ENCODE data around the gene ADAM29. TPM values are rescaled to one million over a fixed set of nuclear protein-coding genes. Genes with fewer than 3 reads are reported as not detected.

ADAM29 gene
- total RNA-seq, 4 donors from 2014 or later = not detected

DNA sequence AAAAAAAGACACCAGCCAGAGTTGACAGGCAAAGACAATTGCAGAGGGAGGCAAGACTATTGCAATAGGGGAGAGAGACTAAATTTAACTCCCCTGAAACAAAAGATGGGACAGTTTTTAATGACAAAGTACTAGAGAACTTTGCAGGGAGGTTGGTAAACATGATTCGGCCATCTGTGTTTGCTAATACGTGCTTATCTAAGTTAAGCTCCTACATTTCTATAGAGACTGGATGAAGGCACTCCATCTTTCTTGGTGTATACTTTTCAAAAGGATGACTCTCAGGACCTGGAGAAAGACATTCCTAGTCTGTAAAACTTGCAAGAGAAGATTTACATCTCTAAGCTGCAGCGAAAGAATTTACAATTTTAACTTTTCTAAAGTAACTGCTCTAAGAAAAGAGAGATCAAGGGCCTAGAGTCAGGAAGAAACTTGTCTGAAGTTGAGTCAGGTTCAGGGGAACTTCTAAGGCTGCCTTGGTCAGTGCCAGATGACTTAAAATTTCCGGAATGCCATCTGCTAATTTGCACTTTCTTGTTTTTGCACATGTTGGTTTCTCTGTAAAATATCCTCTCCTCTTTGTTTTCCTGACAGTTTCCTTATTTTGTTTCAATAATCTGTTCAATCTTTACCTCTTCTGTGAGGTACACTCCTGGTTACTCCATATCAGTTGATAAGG lies 10.6 kb downstream of the ADAM29 start:
- Histone ChIP-seq H3K4me1 (no peaks in the 10 kb centered on the region), H3K4me3 (no peak overlapping the region), H3K9me3 (no peaks in the 10 kb centered on the region), H3K27me3 (no peaks in the 10 kb centered on the region), H3K27ac (no peak overlapping the region), H3K36me3 (no peaks in the 10 kb centered on the region)
- in situ Hi-C loops (cut with MboI; ENCODE audit: low sequenced_read_pairs in 4 of 4) = no loop called here
- DNase-seq (no peak), ATAC-seq (no peak)
- no peak for TF ChIP-seq POLR2A (IDR thresholded peaks at IDR 0.05)
- TF ChIP-seq, protein P1, sequence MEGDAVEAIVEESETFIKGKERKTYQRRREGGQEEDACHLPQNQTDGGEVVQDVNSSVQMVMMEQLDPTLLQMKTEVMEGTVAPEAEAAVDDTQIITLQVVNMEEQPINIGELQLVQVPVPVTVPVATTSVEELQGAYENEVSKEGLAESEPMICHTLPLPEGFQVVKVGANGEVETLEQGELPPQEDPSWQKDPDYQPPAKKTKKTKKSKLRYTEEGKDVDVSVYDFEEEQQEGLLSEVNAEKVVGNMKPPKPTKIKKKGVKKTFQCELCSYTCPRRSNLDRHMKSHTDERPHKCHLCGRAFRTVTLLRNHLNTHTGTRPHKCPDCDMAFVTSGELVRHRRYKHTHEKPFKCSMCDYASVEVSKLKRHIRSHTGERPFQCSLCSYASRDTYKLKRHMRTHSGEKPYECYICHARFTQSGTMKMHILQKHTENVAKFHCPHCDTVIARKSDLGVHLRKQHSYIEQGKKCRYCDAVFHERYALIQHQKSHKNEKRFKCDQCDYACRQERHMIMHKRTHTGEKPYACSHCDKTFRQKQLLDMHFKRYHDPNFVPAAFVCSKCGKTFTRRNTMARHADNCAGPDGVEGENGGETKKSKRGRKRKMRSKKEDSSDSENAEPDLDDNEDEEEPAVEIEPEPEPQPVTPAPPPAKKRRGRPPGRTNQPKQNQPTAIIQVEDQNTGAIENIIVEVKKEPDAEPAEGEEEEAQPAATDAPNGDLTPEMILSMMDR (IDR thresholded peaks at IDR 0.05 in 4 of 5, conservative IDR thresholded peaks at IDR 0.05 in 1 of 5) = no peak
- intact Hi-C loops (cut with DNase I; ENCODE audit: low total_unique reads) = no loop called here

DNA sequence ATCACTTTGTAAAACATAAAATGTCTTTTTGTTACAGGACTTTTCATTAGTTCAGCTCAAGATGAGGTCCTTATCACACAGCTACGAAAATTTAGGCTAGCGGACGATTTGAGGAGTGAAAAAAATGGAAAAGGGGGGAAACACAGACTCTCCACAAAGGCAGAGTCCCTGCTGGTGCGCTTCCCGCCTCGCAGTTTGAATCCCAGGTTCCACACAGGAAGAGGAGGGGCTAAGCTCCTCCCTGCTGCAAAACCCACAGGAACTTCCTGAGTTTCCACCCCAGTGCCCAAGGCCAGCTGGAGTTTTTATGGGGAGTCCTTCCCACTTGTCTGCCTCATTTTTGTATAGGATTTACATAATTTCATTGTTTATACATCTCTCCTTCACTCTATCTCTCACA lies 11.2 kb downstream of the ADAM29 start:
- intact Hi-C loops (cut with DNase I; ENCODE audit: low total_unique reads) (no loop called here), in situ Hi-C loops (cut with MboI; ENCODE audit: low sequenced_read_pairs in 4 of 4) (no loop called here)
- no peak for TF ChIP-seq POLR2A (IDR thresholded peaks at IDR 0.05)
- TF ChIP-seq, protein P1 (IDR thresholded peaks at IDR 0.05 in 4 of 5, conservative IDR thresholded peaks at IDR 0.05 in 1 of 5) = no peak
- Histone ChIP-seq H3K36me3 (no peaks in the 10 kb centered on the region), H3K4me3 (no peak overlapping the region), H3K9me3 (no peaks in the 10 kb centered on the region), H3K27me3 (no peaks in the 10 kb centered on the region), H3K27ac (no peak overlapping the region), H3K4me1 (no peaks in the 10 kb centered on the region)
- no peak for DNase-seq
- no peak for ATAC-seq

DNA sequence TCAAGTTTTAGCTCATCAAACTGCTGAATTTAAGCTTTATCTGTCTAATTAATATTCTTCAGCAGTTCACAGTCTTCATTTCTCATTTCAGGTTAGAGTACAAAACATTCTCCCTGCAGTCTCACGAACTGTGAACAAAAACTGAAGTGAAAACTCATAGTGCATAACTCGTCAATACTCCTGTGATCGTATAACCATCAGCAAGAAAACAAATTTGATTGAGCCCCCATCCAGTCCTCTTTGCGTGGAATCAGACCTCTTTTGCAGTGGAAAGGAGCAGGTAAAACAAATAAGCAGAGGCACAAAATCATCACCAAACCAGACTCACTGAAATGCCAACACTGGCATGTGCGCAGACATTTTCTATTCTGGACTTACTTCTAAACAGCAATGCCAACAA lies 12.7 kb downstream of the ADAM29 start:
- no peaks in the 10 kb centered on the region for H3K27me3 ChIP-seq
- no peaks in the 10 kb centered on the region for H3K36me3 ChIP-seq
- no peak overlapping the region for H3K27ac ChIP-seq
- intact Hi-C loops (cut with DNase I; ENCODE audit: low total_unique reads) = no loop called here
- ATAC-seq = no peak
- TF ChIP-seq, protein P1 (IDR thresholded peaks at IDR 0.05 in 4 of 5, conservative IDR thresholded peaks at IDR 0.05 in 1 of 5) = no peak
- no peak for TF ChIP-seq POLR2A (IDR thresholded peaks at IDR 0.05)
- H3K9me3 ChIP-seq = no peaks in the 10 kb centered on the region
- in situ Hi-C loops (cut with MboI; ENCODE audit: low sequenced_read_pairs in 4 of 4) = no loop called here
- no peak overlapping the region for H3K4me3 ChIP-seq
- H3K4me1 ChIP-seq = no peaks in the 10 kb centered on the region
- DNase-seq = no peak

DNA sequence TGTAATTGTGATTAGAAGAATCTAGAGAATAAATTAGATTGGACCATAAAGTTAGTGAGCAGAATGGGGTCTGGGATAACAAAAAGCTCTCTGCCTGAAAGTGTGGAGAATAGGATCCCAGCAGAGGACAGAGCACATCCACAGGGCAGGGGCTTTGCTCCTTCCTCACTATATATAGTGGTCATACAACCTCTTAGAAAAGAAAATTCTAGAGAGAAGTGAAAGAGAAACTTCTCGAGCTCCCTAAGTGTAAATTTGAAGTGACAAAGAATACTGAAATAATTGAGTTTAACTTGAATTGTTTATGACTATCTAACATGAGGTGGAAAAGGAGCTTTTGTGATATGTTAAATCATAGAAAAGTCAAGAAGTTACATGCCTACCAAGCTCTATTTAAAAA lies 14.9 kb downstream of the ADAM29 start:
- Histone ChIP-seq H3K9me3 (no peaks in the 10 kb centered on the region), H3K27me3 (no peaks in the 10 kb centered on the region), H3K4me3 (no peak overlapping the region), H3K36me3 (no peaks in the 10 kb centered on the region), H3K4me1 (no peaks in the 10 kb centered on the region), H3K27ac (no peak overlapping the region)
- intact Hi-C loops (cut with DNase I; ENCODE audit: low total_unique reads) = no loop called here
- no peak for DNase-seq
- no peak for ATAC-seq
- in situ Hi-C loops (cut with MboI; ENCODE audit: low sequenced_read_pairs in 4 of 4) = no loop called here
- no peak for TF ChIP-seq POLR2A (IDR thresholded peaks at IDR 0.05)
- TF ChIP-seq, protein P1 (IDR thresholded peaks at IDR 0.05 in 4 of 5, conservative IDR thresholded peaks at IDR 0.05 in 1 of 5) = no peak

DNA sequence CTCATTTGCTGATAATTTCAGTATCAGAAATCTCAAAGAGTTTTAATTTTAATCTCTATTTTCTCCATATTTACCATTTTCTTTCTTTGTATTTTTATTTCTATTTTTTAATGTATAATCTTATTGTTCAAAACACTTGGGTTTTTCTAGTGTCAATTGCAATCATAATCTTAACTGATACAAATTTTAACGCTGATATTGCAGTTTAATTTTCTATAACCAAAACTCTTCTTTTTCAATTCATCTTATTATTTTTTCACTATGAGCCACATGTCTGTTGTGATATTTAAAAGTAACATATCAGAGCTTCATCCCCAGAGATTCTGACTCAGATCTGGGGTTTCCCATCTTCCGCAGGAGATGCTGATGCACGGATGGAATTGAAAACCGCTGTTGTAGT lies 16.2 kb downstream of the ADAM29 start:
- DNase-seq (no peak), ATAC-seq (no peak)
- in situ Hi-C loops (cut with MboI; ENCODE audit: low sequenced_read_pairs in 4 of 4) (no loop called here), intact Hi-C loops (cut with DNase I; ENCODE audit: low total_unique reads) (no loop called here)
- no peak for TF ChIP-seq POLR2A (IDR thresholded peaks at IDR 0.05)
- TF ChIP-seq, protein P1 (IDR thresholded peaks at IDR 0.05 in 4 of 5, conservative IDR thresholded peaks at IDR 0.05 in 1 of 5) = no peak
- H3K9me3 ChIP-seq = no peaks in the 10 kb centered on the region
- no peaks in the 10 kb centered on the region for H3K36me3 ChIP-seq
- H3K4me3 ChIP-seq = no peak overlapping the region
- H3K4me1 ChIP-seq = no peaks in the 10 kb centered on the region
- no peak overlapping the region for H3K27ac ChIP-seq
- no peaks in the 10 kb centered on the region for H3K27me3 ChIP-seq

Data from gastrocnemius medialis (tissue), 4 donors.